Endothelial cell of umbilical vein (primary cell): ENCODE measurements around the gene RASL10A. TPM values are rescaled to one million over a fixed set of nuclear protein-coding genes. Genes with fewer than 3 reads are reported as not detected.

Experiments used
- BruUV-seq: library from RNA; stranded (reverse); fragments of 400-500 nt; replicated peaks from 2 replicates; lab custom pipeline; 2021; lab: Mats Ljungman, UMichigan
- CTCF ChIA-PET: fragments of 300-600, 350-600 bp; sonication (Branson Sonifier 250); formaldehyde crosslinking; loops from one replicate; lab custom pipeline; 2021; ENCODE audit warnings: antibody characterized with exemption, inconsistent platforms; lab: Charles Lee
- POLR2A ChIA-PET: fragments of 300-600, 350-600 bp; sonication (Branson Sonifier 250); formaldehyde crosslinking; loops from one replicate; lab custom pipeline; 2021; ENCODE audit warnings: antibody characterized with exemption, inconsistent platforms; lab: Charles Lee
- DNase-seq: peaks from one replicate; pipeline ENCODE4 v3.0.0-alpha.2; 2011; ENCODE audit warnings: low read depth, low spot score
- FAIRE-seq: peaks from 2 replicates; lab custom pipeline; 2011; peaks lifted over from hg19 to GRCh38; lab: Jason Lieb, UNC
- H2AFZ ChIP-seq: 2 replicates; pipeline ENCODE4 v1.6.0; 2012; ENCODE audit warnings: low read depth, low read length, control low read depth, inconsistent platforms
- H3K27ac ChIP-seq: 2 replicates; pipeline ENCODE4 v1.5.1; 2011; ENCODE audit warnings: low read depth, mild to moderate bottlenecking, control low read depth, low read length, moderate library complexity; ENCODE audit not compliant: insufficient read depth
- H3K27me3 ChIP-seq, 2 experiments: 2 replicates each; pipeline versions ENCODE4 v1.6.0 to v1.6.1; 2011; ENCODE audit warnings: low read length in 2 of 2, mixed read lengths in 1 of 2; ENCODE audit not compliant: control insufficient read depth in 2 of 2, insufficient read depth in 2 of 2
- H3K36me3 ChIP-seq, 2 experiments: 2 replicates in 1 of 2; 3 replicates in 1 of 2; pipeline ENCODE4 v1.5.1; 2011; ENCODE audit warnings: low read length in 2 of 2, mild to moderate bottlenecking in 1 of 2, moderate library complexity in 1 of 2; ENCODE audit not compliant: control insufficient read depth in 2 of 2, insufficient read depth in 2 of 2; ENCODE audit errors: extremely low read depth in 1 of 2
- H3K4me1 ChIP-seq: 3 replicates; pipeline ENCODE4 v1.5.1; 2011; ENCODE audit warnings: mild to moderate bottlenecking, low read length; ENCODE audit not compliant: control insufficient read depth, insufficient read depth; ENCODE audit errors: extremely low read depth
- H3K4me2 ChIP-seq: 2 replicates; pipeline ENCODE4 v1.6.1; 2011; ENCODE audit warnings: low read length, control low read depth, mixed read lengths; ENCODE audit not compliant: insufficient read depth
- H3K4me3 ChIP-seq, 3 experiments: fragments of 200-600 bp in 1 of 3; sonication (generic), shearing (Covaris generic) in 1 of 3; replicated peaks in 1 of 3; 2 replicates each; pipeline ENCODE4 v1.5.1; 2011 to 2016; ENCODE audit warnings: control low read depth in 3 of 3, low read length in 3 of 3, mild to moderate bottlenecking in 2 of 3, inconsistent platforms in 1 of 3, low read depth in 1 of 3, moderate library complexity in 1 of 3; ENCODE audit not compliant: insufficient read depth in 1 of 3
- H3K79me2 ChIP-seq: 2 replicates; pipeline ENCODE4 v1.6.0; 2012; ENCODE audit warnings: low read length, inconsistent platforms; ENCODE audit not compliant: control insufficient read depth, insufficient read depth
- H3K9ac ChIP-seq: replicated peaks from 2 replicates; pipeline ENCODE3; 2011; ENCODE audit warnings: low read length, control low read depth; ENCODE audit not compliant: insufficient read depth; ENCODE audit errors: extremely low read depth
- H3K9me1 ChIP-seq: replicated peaks from 3 replicates; pipeline ENCODE4 v1.6.0; 2011; ENCODE audit warnings: mild to moderate bottlenecking, low read length; ENCODE audit not compliant: control insufficient read depth, insufficient read depth; ENCODE audit errors: extremely low read depth
- H3K9me3 ChIP-seq: replicated peaks from 2 replicates; pipeline ENCODE4 v1.5.1; 2012; ENCODE audit warnings: low read length, inconsistent platforms; ENCODE audit not compliant: control insufficient read depth, insufficient read depth
- H4K20me1 ChIP-seq: replicated peaks from 2 replicates; pipeline ENCODE3; 2011; ENCODE audit warnings: mild to moderate bottlenecking, low read length; ENCODE audit not compliant: control insufficient read depth, insufficient read depth; ENCODE audit errors: extremely low read depth
- CTCF ChIP-seq, 2 donors: IDR thresholded peaks; 1 replicate in 1 of 2; 2 replicates in 1 of 2; pipeline ENCODE4 v1.5.1; 2011; ENCODE audit warnings: low read length in 2 of 2, mild to moderate bottlenecking in 2 of 2, moderate library complexity in 2 of 2, control low read depth in 1 of 2, inconsistent platforms in 1 of 2, low read depth in 1 of 2; ENCODE audit not compliant: insufficient read depth in 1 of 2; ENCODE audit errors: extremely low read depth in 1 of 2
- EZH2 ChIP-seq: IDR thresholded peaks from 2 replicates; pipeline ENCODE4 v1.6.1; 2012; ENCODE audit warnings: borderline replicate concordance, low read depth, mild to moderate bottlenecking, moderate library complexity, low read length, inconsistent platforms; ENCODE audit not compliant: severe bottlenecking
- FOS ChIP-seq: IDR thresholded peaks from 2 replicates; pipeline ENCODE4 v1.6.1; 2011; ENCODE audit warnings: mild to moderate bottlenecking, low read length, moderate library complexity, borderline replicate concordance; ENCODE audit not compliant: insufficient read depth
- GATA2 ChIP-seq: IDR thresholded peaks from 2 replicates; pipeline ENCODE4 v1.7.0; 2011; ENCODE audit warnings: low read depth, mild to moderate bottlenecking, moderate library complexity, mixed read lengths, low read length; ENCODE audit not compliant: insufficient read length, insufficient read depth
- JUN ChIP-seq: IDR thresholded peaks from 2 replicates; pipeline ENCODE4 v1.6.1; 2011; ENCODE audit warnings: borderline replicate concordance, low read depth; ENCODE audit not compliant: insufficient read length, insufficient read depth
- MAX ChIP-seq: IDR thresholded peaks from 2 replicates; pipeline ENCODE4 v1.6.1; 2011; ENCODE audit not compliant: insufficient read depth, insufficient read length
- MYC ChIP-seq: IDR thresholded peaks from one replicate; pipeline ENCODE4 v1.6.1; 2011; ENCODE audit warnings: mild to moderate bottlenecking, low read depth, low read length
- POLR2A ChIP-seq: IDR thresholded peaks from 2 replicates; pipeline ENCODE4 v1.6.1; 2012; ENCODE audit warnings: low read depth, mild to moderate bottlenecking, control low read depth, low read length
- POLR2AphosphoS5 ChIP-seq: IDR thresholded peaks from 2 replicates; pipeline ENCODE4 v1.6.1; 2012; ENCODE audit warnings: low read depth, mild to moderate bottlenecking, control low read depth, low read length, moderate library complexity; ENCODE audit not compliant: insufficient read depth
- dilution Hi-C: fragments of 300-500 bp; cut with MboI; formaldehyde crosslinking; loops from one replicate; pipeline ENCODE4 v1.15.0; 2019; ENCODE audit warnings: low sequenced_read_pairs; ENCODE audit not compliant: extremely low pct_ligation_motif_present
- intact Hi-C: fragments of 100-400 bp; cut with micrococcal nuclease; formaldehyde crosslinking; loops from one replicate; pipeline ENCODE4 v1.10.0; 2022
- polyA plus RNA-seq, 4 experiments: library from polyadenylated mRNA; depleted of rRNA in 3 of 4; stranded (reverse) in 3 of 4; unstranded in 1 of 4; fragments of >200 nt; gene quantifications; 2 replicates each; pipeline versions ENCODE4 v1.2.1 to v1.2.3, GENCODE V29; 2011 to 2012; ENCODE audit warnings: missing spikeins in 1 of 4
- total RNA-seq: library from RNA; stranded (reverse); gene quantifications from 2 replicates; pipeline ENCODE4 v1.2.3, GENCODE V29; 2021

RASL10A gene
- total and polyA plus RNA-seq, 2 donors (not counting 3 experiments of a cell fraction or from before 2014, with no cell fraction given): 1.1 to 1.9 TPM

GRCh38 chr22:29267858-29268510 is 47.5 kb downstream of the RASL10A start, which contains the start of the genes EWSR1 and RHBDD3:
TSS of gene EWSR1 (plus strand) at chr22:29268268. CDS start at chr22:29268337, 69 bp downstream.
TSS of gene RHBDD3 (minus strand) at chr22:29267981. CDS start at chr22:29265626, 2,355 bp downstream.
- Histone ChIP-seq H3K79me2 (peaks cover 67% of the 10 kb centered on the region), H3K4me2 (peak within 1 kb of the TSS; percentile 95), H4K20me1 (peaks cover 19% of the 10 kb centered on the region), H3K9ac (peak within 1 kb of the TSS; percentile 100), H3K4me1 (peaks cover 40% of the 10 kb centered on the region), H3K27ac (peak within 1 kb of the TSS; percentile 100), H3K36me3 (peaks cover 15 to 19% of the 10 kb centered on the region in 2 experiments), H2AFZ (peak within 1 kb of the TSS; percentile 90), H3K4me3 (peak within 1 kb of the TSS; percentile 75 to 85 (median 84)), H3K27me3 (no peaks in the 10 kb centered on the region), H3K9me3 (no peaks in the 10 kb centered on the region), H3K9me1 (no peaks in the 10 kb centered on the region)
- intact Hi-C loops: loop anchor here (5.0 kb wide), 1 partner anchor 39 kb away; the partner anchor contains the start of gene GAS2L1
- DNase-seq: peak; percentile 93
- CTCF ChIA-PET: interaction anchor here (2.2 kb wide), 1 partner anchor 22 kb away, joined by 11 read pairs; no protein-coding TSS in a partner anchor
- no TSS peak for BruUV-seq
- peak; percentile 84 for FAIRE-seq
- dilution Hi-C loops: no loop called here
- TF ChIP-seq MAX (peak; percentile 26), POLR2A (peak; percentile 73), FOS (peak; percentile 64), GATA2 (no peak)
- POLR2A ChIA-PET: no interaction called here

DNA sequence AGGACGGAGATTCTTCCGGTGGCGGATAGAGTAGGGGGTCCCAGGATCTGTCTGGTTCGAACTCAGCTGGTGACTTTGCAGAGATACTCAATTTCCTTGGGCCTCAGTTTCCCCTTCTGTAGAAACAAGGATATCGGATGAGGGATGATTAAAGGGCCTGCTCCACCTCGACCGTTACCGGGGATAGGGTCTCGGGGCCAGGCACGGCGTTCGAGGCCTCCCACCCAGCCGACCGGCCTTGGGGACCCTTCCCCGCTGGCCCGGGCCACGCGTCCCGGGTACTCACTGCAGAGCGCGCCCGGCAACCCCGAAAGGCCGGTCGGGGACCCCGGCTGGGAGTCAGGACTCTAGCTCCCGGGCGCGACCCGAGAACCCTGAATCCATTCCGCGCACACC is 48.0 kb downstream of the RASL10A start:
- Histone ChIP-seq H3K9ac (peak overlapping the region; percentile 100), H3K27me3 (no peaks in the 10 kb centered on the region), H3K79me2 (peaks cover 62% of the 10 kb centered on the region), H2AFZ (peak overlapping the region; percentile 90), H3K9me3 (no peaks in the 10 kb centered on the region), H3K36me3 (peaks cover 12 to 14% of the 10 kb centered on the region in 2 experiments), H3K9me1 (no peaks in the 10 kb centered on the region), H3K4me2 (peak overlapping the region; percentile 95), H3K27ac (peak overlapping the region; percentile 100), H3K4me1 (peaks cover 40% of the 10 kb centered on the region), H3K4me3 (peak overlapping the region; percentile 75 to 85 (median 84)), H4K20me1 (peaks cover 19% of the 10 kb centered on the region)
- ChIA-PET POLR2A (no interaction called here), CTCF (interaction anchor here (2.2 kb wide), 1 partner anchor 22 kb away, joined by 11 read pairs; no protein-coding TSS in a partner anchor)
- dilution Hi-C loops: no loop called here
- TSS peak; percentile 65 for BruUV-seq
- intact Hi-C loops: loop anchor here (5.0 kb wide), 1 partner anchor 40 kb away; the partner anchor contains the start of gene GAS2L1
- DNase-seq (no peak), FAIRE-seq (no peak)
- TF ChIP-seq FOS (no peak), GATA2 (no peak), JUN (no peak), MAX (no peak), EZH2 (no peak), CTCF (IDR thresholded peaks at IDR 0.05; ENCODE audit: extremely low read depth in 1 of 2, insufficient read depth in 1 of 2, low read depth in 1 of 2, low read length in 2 of 2) (no peak), MYC (no peak), POLR2AphosphoS5 (no peak), POLR2A (no peak)
